Measurements from ENCODE around the gene FCF1.

FCF1 gene

GRCh38 chr14:74771399-74771798, 58.5 kb downstream of the FCF1 start:
- no peak for DNase-seq

DNA sequence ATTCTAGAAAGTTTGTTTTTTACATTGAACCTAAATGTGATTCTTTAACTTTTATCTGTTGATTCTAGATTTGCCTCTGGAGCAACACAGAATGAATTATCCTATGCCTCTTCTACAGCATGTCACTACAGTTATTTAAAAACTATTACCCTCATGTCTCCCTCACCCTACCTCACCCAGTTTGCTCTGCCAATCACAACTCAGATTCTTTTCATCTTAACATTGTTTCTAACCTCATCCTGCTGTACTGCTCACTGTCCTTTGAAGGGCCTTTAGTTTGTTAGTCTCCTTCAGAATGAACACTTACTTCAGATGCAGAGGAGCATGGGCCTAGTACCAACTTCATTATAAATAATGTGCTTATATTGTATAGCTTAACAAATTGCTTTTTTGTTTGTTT, 71.7 kb downstream of the FCF1 start:
- no peak for DNase-seq

DNA sequence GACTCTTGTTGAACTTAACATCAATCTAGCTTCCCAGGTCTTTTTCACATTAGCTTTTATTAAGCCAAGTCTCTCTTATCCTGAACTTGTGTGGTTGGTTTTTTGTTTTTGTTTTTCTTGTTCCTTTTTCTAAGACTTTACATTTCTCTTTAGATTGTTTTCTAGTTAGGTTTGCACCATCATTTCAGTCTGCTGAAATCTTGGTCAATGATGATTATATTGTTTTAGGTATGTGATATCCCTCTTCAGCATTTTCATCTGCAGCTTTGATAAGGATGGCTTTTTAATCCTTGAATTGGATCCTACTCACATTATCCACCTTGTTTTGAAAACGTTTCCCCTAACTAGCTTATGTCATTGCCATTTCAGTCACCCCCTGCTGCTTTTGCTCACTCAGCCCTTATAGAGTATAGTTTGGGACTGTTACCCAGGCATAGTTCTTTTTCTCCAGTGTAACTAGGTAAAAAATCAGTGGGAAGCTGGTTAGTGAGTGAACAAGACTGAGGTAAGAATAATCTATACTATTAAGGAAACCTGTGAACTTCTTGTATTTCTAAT, 72.2 kb downstream of the FCF1 start:
- DNase-seq: no peak

GRCh38 chr14:74786796-74787315, 73.9 kb downstream of the FCF1 start:
- DNase-seq: no peak
